HCT116 (cell line): Measurements from ENCODE around the gene FAM120A. TPM values are rescaled to one million over a fixed set of nuclear protein-coding genes. Genes with fewer than 3 reads are reported as not detected.

Source experiments
- ATAC-seq: fragments of 200-7000 bp; cut with Tn5 transposase; 2 replicates; pipeline ENCODE4 v1.9.1; 2020; ENCODE audit warnings: mild to moderate bottlenecking, moderate library complexity
- BruUV-seq: library from RNA; stranded (reverse); fragments of 400-500 nt; replicated peaks from 2 replicates; lab custom pipeline; 2021; lab: Mats Ljungman, UMichigan
- CTCF ChIA-PET: fragments of 300-600 bp; sonication (Branson Sonifier 250); formaldehyde crosslinking; loops from one replicate; lab custom pipeline; 2021; ENCODE audit warnings: antibody characterized with exemption; lab: Charles Lee
- POLR2A ChIA-PET: fragments of 300-600, 350-600 bp; sonication (Branson Sonifier 250); formaldehyde crosslinking; loops from one replicate; lab custom pipeline; 2021; ENCODE audit warnings: antibody characterized with exemption; lab: Charles Lee
- RAD21 ChIA-PET, 2 experiments: fragments of 300-600 bp; sonication (Branson Sonifier 250); formaldehyde crosslinking; loops; one replicate each; lab custom pipeline; 2023; ENCODE audit warnings: low total read pairs in 2 of 2; ENCODE audit not compliant: uncharacterized antibody in 2 of 2, unreplicated experiment in 2 of 2, low non-redundant PET in 1 of 2; lab: Charles Lee
- DNase-seq: peaks from one replicate; pipeline ENCODE4 v3.0.0-alpha.2; 2010; ENCODE audit warnings: low read depth, low spot score
- H2AFZ ChIP-seq: fragments of 200-600 bp; shearing (Covaris generic), sonication (generic); 2 replicates; pipeline ENCODE4 v1.6.1; 2017; ENCODE audit warnings: low read depth, mixed run types, mixed read lengths, antibody characterized with exemption, low read length; ENCODE audit not compliant: poor library complexity, severe bottlenecking
- H3K27ac ChIP-seq: 2 replicates; pipeline ENCODE4 v1.5.1; 2012; ENCODE audit warnings: low read depth, low read length
- H3K27me3 ChIP-seq: fragments of 200-600 bp; sonication (generic); 2 replicates; pipeline ENCODE4 v1.6.1; 2016; ENCODE audit warnings: mixed run types, low read length, mixed read lengths; ENCODE audit not compliant: insufficient read depth
- H3K36me3 ChIP-seq, 2 experiments: fragments of 200-500 bp in 1 of 2; fragments of 200-600 bp in 1 of 2; sonication (Bioruptor generic) in 1 of 2; sonication (generic) in 1 of 2; 2 replicates each; pipeline versions ENCODE4 v1.5.1 to v1.6.1; 2014 to 2016; ENCODE audit warnings: low read length in 2 of 2, inconsistent platforms in 1 of 2, mixed read lengths in 1 of 2, mixed run types in 1 of 2; ENCODE audit not compliant: insufficient read depth in 2 of 2, control insufficient read depth in 1 of 2
- H3K4me1 ChIP-seq, 2 experiments: fragments of 200-600 bp in 1 of 2; sonication (generic) in 1 of 2; 2 replicates each; pipeline versions ENCODE4 v1.5.1 to v1.6.1; 2012 to 2017; ENCODE audit warnings: low read length in 2 of 2, inconsistent platforms in 1 of 2, mild to moderate bottlenecking in 1 of 2, mixed read lengths in 1 of 2, mixed run types in 1 of 2, moderate library complexity in 1 of 2; ENCODE audit not compliant: insufficient read depth in 2 of 2, control insufficient read depth in 1 of 2
- H3K4me2 ChIP-seq: fragments of 200-600 bp; sonication (generic); 2 replicates; pipeline ENCODE4 v1.6.1; 2017; ENCODE audit warnings: mixed run types, low read length, mixed read lengths
- H3K4me3 ChIP-seq, 2 experiments: fragments of 200-600 bp in 1 of 2; sonication (generic) in 1 of 2; replicated peaks in 1 of 2; 2 replicates each; pipeline ENCODE4 v1.5.1; 2011 to 2016; ENCODE audit warnings: low read length in 2 of 2, control low read depth in 1 of 2, low read depth in 1 of 2, mild to moderate bottlenecking in 1 of 2, mixed read lengths in 1 of 2, mixed run types in 1 of 2
- H3K79me2 ChIP-seq: fragments of 200-600 bp; sonication (generic); 2 replicates; pipeline ENCODE4 v1.6.1; 2017; ENCODE audit warnings: mild to moderate bottlenecking, mixed run types, low read length, moderate library complexity, mixed read lengths; ENCODE audit not compliant: insufficient read depth
- H3K9ac ChIP-seq: fragments of 200-600 bp; sonication (generic); 2 replicates; pipeline ENCODE4 v1.6.1; 2016; ENCODE audit warnings: low read length, mixed read lengths
- H3K9me2 ChIP-seq: fragments of 200-600 bp; sonication (generic), shearing (Covaris generic); 2 replicates; pipeline ENCODE4 v1.6.1; 2017; ENCODE audit warnings: mixed run types, mild to moderate bottlenecking, moderate library complexity; ENCODE audit not compliant: insufficient read depth
- H3K9me3 ChIP-seq, 2 experiments: fragments of 200-500 bp in 1 of 2; fragments of 200-600 bp in 1 of 2; sonication (Bioruptor generic) in 1 of 2; sonication (generic) in 1 of 2; 2 replicates each; pipeline ENCODE4 v1.6.1; 2014 to 2017; ENCODE audit warnings: low read length in 2 of 2, mixed read lengths in 2 of 2, inconsistent platforms in 1 of 2, low read depth in 1 of 2, mild to moderate bottlenecking in 1 of 2, mixed run types in 1 of 2, moderate library complexity in 1 of 2; ENCODE audit not compliant: control insufficient read depth in 1 of 2, insufficient read depth in 1 of 2
- H4K20me1 ChIP-seq: fragments of 200-600 bp; sonication (generic), shearing (Covaris generic); 2 replicates; pipeline ENCODE4 v1.6.1; 2017; ENCODE audit warnings: mixed run types, mild to moderate bottlenecking, moderate library complexity; ENCODE audit not compliant: insufficient read depth
- ATF3 ChIP-seq: IDR thresholded peaks from 2 replicates; pipeline ENCODE4 v1.6.1; 2012
- CEBPB ChIP-seq: IDR thresholded peaks from 2 replicates; pipeline ENCODE4 v1.6.1; 2012; ENCODE audit warnings: low read depth
- EGR1 ChIP-seq: IDR thresholded peaks from 2 replicates; pipeline ENCODE4 v1.6.1; 2012; ENCODE audit warnings: low read depth
- ELF1 ChIP-seq: IDR thresholded peaks from 2 replicates; pipeline ENCODE4 v1.6.1; 2012; ENCODE audit warnings: low read depth, borderline replicate concordance
- EZH2phosphoT487 ChIP-seq: fragments of 200-600 bp; IDR thresholded peaks from 2 replicates; pipeline ENCODE4 v1.6.1; 2018; ENCODE audit warnings: antibody characterized with exemption, borderline replicate concordance
- JUND ChIP-seq: IDR thresholded peaks from 2 replicates; pipeline ENCODE4 v1.6.1; 2012
- RAD21 ChIP-seq: IDR thresholded peaks from 2 replicates; pipeline ENCODE4 v1.6.1; 2012; ENCODE audit warnings: low read depth, mild to moderate bottlenecking
- TCF7L2 ChIP-seq: IDR thresholded peaks from 2 replicates; pipeline ENCODE4 v1.7.0; 2011; ENCODE audit warnings: borderline replicate concordance, inconsistent platforms; ENCODE audit not compliant: insufficient read depth, insufficient read length; ENCODE audit errors: extremely low read depth
- ZFX ChIP-seq: fragments of 450-650 bp; IDR thresholded peaks from 2 replicates; pipeline ENCODE4 v1.6.1; 2017
- ZNF274 ChIP-seq: fragments of 200-500 bp; sonication (Bioruptor generic); IDR thresholded peaks from 2 replicates; pipeline ENCODE4 v1.6.1; 2014; ENCODE audit warnings: mild to moderate bottlenecking, low read depth, low read length, inconsistent platforms
- intact Hi-C: fragments of 100-400 bp; cut with micrococcal nuclease; formaldehyde crosslinking; loops from 2 replicates; pipeline ENCODE4 v1.10.0; 2022
- total RNA-seq: library from RNA; stranded (reverse); gene quantifications from one replicate; pipeline ENCODE4 v1.2.1, GENCODE V29; 2021; ENCODE audit not compliant: unreplicated experiment

FAM120A gene
- total RNA-seq, 1 experiment from 2014 or later: 122 TPM

DNA sequence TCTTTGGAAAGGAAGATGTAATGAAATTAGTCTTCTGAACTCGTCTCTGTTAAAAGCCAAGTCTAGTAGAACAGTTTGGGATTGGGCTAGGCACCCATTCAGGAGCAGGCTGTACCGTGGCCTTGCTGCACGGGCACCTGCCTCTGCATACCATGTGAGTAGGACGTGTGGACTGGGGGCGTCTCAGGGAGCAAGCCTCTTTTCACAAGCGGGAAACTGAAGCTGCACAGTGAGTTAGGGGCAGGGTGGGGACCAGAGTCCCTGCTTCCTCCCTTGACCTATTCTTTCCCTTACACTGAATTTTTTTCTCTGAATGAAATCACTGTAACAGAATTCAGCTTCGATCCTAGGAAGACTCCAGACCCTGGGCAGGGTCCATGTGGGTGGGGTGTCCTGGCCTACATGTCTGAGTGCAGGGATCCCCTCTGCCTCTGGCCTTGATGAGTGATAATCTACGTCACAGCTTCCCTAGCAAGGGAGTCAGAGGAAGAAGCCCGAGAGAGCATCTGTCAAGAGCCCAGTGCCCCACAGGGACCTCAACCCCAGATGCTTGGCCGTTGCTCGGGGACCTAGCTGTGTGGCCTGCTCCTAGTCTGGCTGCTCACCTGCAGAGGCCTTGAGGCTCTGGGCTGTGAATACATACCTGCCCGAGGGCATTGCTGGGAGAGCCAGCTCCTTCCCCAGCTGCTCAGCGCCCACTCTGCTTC is 140.0 kb downstream of the FAM120A start:
- TF ChIP-seq RAD21 (no peak), TCF7L2 (no peak), ELF1 (no peak), JUND (no peak), CEBPB (no peak), ZNF274 (no peak), ZFX (no peak), EGR1 (no peak), ATF3 (no peak), EZH2phosphoT487 (no peak)
- TF ChIP-seq, all 23 proteins: peak for 0
- Histone ChIP-seq H3K4me3 (no peak overlapping the region), H3K4me2 (no peak overlapping the region), H3K79me2 (peaks cover 22% of the 10 kb centered on the region; the same call in 1 of the 2 replicates), H2AFZ (no peak overlapping the region), H3K36me3 (no peaks in the 10 kb centered on the region), H3K4me1 (peaks cover 6 to 13% of the 10 kb centered on the region in 2 experiments; a peak in 2 of 4 replicates), H3K27ac (no peak overlapping the region), H4K20me1 (no peaks in the 10 kb centered on the region), H3K9me3 (no peaks in the 10 kb centered on the region), H3K9ac (no peak overlapping the region), H3K27me3 (no peaks in the 10 kb centered on the region), H3K9me2 (no peaks in the 10 kb centered on the region)
- ATAC-seq: no peak
- intact Hi-C loops: no loop called here
- ChIA-PET RAD21 (no interaction called here), POLR2A (no interaction called here), CTCF (interaction anchor here (1.5 kb wide), 1 partner anchor 25 kb away, joined by 4 read pairs; no protein-coding TSS in a partner anchor)
- no TSS peak for BruUV-seq
- DNase-seq: no peak
